Activated naive CD4-positive, alpha-beta T cell treated with anti-CD3 and anti-CD28 coated beads, Interleukin-2, amount 50 U/mL, for 72 hours (primary cell): ENCODE data around the gene JADE2. TPM values are rescaled to one million over a fixed set of nuclear protein-coding genes. Genes with fewer than 3 reads are reported as not detected.
"Not testable (repeated sequence)": the region's sequence is repeated elsewhere in the genome, so short reads cannot be mapped to it uniquely, and the experiment has no call there.

Experiments used
- ATAC-seq, 2 donors: fragments of 150-1000 bp; cut with Tn5 transposase; 2 replicates each; pipeline ENCODE4 v1.10.0; 2021; ENCODE audit warnings: mild to moderate bottlenecking in 2 of 2, moderate library complexity in 2 of 2
- DNase-seq, 2 donors: peaks; one replicate each; pipeline ENCODE4 v3.0.0; 2021 to 2022; ENCODE audit warnings: low spot score in 2 of 2
- H3K27ac Mint-ChIP-seq, 2 donors: one replicate each; pipeline ENCODE4 v1.8.0; 2022; ENCODE audit warnings: mild to moderate bottlenecking in 2 of 2, mixed read lengths in 2 of 2
- H3K36me3 Mint-ChIP-seq, 2 donors: one replicate each; pipeline ENCODE4 v1.8.0; 2022; ENCODE audit warnings: mixed read lengths in 2 of 2
- H3K9me3 Mint-ChIP-seq, 2 donors: one replicate each; pipeline ENCODE4 v1.8.0; 2022; ENCODE audit warnings: mixed read lengths in 2 of 2
- total RNA-seq, 2 donors: library from RNA; stranded (reverse); gene quantifications; one replicate each; pipeline ENCODE4 v1.2.3, GENCODE V29; 2022

JADE2 gene
- total RNA-seq, 2 donors from 2014 or later, result 73.4 to 80.8 TPM

DNA sequence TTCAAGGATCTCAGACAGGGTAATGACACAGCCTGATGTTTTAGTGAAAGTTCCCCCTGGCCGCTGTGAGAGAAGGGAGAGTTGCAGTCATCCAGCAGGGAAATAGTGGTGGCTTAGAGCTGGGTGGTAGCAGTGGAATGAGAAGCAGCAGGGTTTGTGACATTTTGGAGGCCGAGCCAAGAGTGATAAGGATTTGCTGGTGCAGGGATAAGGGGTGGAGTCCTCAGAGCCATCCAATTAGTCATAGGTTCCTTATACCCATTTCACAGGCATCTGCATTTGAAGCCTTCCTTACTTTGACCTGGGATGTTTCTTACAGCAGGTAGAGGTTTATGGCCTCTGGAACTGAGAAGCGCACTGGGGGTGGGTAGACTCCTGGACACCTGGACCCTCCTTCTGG lies 12.8 kb downstream of the JADE2 start:
- no peak for ATAC-seq
- DNase-seq, result no peak
- no peaks in the 10 kb centered on the region for H3K36me3 Mint-ChIP-seq
- no peaks in the 10 kb centered on the region for H3K9me3 Mint-ChIP-seq
- no peak overlapping the region for H3K27ac Mint-ChIP-seq

DNA sequence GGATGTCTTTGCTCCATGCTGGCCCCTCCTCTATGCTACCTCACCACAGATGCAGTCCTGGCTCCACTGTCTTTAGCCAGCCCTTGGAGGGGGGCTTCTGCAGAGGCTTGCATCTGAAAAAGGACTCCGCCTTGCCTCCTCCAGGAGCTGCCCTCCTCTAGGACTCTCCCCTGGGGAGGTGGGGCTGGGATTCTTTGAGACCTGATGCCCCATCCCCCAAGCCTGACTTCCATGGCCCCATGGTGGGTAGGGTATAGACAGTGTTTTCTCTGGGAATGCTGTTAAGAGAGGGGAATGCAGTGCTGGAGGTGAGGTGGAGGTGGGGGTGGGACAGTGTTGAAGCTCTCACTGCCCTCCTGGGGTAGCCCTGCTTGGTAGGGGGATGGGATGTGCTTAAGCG lies 14.3 kb downstream of the JADE2 start:
- H3K27ac Mint-ChIP-seq, result peak overlapping the region in 1 of 2 donors; percentile 77
- H3K36me3 Mint-ChIP-seq, result peaks cover 3% of the 10 kb centered on the region in 2 donors
- no peak for DNase-seq
- no peak for ATAC-seq
- no peaks in the 10 kb centered on the region for H3K9me3 Mint-ChIP-seq

DNA sequence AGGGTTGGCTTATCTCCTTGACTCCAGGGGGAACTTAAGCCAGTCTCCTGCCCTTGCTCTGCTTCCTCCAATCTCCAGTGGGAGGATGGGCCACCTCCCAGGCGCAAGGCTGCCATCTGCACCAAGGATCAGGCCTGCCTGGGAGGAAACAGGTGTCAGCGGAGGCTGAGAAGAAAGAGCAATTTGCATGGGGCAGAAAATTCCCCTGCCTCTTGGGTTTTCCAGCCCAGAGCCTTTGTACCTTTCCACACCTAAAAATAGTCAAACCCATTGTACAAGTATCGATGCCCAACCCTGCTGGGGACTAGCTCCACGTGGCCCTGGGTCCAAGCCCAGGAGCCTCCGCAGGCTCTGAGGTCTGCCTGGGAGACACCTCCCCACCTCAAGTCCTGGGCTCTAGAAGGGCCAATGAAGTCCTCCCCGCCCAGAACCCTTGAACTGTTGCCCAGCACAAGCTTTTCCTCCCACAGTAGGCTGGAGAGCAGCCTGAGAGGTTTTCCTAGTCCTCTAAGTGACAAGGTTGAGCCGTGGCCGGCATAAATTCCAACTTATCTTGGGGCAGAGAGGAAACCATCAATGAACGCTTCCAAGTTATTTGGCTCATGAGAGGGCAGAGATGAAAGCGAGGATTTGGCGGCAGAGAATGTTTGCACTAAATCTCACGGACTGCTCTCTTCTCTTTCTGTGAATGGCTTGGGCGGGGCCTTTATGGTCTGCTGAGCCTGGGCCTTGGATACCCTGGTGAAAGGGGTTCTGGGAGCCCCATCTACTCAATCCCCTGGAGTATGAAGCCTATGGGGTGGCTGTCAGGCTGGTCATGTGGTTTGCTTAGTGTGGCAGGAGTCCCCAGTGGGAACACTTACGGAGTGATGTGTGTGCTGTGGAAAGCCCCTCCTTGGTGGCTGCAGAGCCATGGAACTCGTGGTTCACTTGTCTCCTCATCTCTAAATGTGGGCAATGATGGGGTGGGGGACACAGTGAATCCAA lies 15.6 kb downstream of the JADE2 start:
- ATAC-seq (no peak), DNase-seq (no peak)
- Mint-ChIP-seq H3K9me3 (no peaks in the 10 kb centered on the region), H3K36me3 (peaks cover 12% of the 10 kb centered on the region in 2 donors), H3K27ac (peak overlapping the region in 1 of 2 donors; percentile 77)

GRCh38 chr5:134541736-134542376 lies 16.4 kb downstream of the JADE2 start:
- ATAC-seq (no peak), DNase-seq (peak in 1 of 2 donors; percentile 28)
- Mint-ChIP-seq H3K36me3 (peaks cover 12% of the 10 kb centered on the region in 2 donors), H3K9me3 (no peaks in the 10 kb centered on the region), H3K27ac (no peak overlapping the region)

DNA sequence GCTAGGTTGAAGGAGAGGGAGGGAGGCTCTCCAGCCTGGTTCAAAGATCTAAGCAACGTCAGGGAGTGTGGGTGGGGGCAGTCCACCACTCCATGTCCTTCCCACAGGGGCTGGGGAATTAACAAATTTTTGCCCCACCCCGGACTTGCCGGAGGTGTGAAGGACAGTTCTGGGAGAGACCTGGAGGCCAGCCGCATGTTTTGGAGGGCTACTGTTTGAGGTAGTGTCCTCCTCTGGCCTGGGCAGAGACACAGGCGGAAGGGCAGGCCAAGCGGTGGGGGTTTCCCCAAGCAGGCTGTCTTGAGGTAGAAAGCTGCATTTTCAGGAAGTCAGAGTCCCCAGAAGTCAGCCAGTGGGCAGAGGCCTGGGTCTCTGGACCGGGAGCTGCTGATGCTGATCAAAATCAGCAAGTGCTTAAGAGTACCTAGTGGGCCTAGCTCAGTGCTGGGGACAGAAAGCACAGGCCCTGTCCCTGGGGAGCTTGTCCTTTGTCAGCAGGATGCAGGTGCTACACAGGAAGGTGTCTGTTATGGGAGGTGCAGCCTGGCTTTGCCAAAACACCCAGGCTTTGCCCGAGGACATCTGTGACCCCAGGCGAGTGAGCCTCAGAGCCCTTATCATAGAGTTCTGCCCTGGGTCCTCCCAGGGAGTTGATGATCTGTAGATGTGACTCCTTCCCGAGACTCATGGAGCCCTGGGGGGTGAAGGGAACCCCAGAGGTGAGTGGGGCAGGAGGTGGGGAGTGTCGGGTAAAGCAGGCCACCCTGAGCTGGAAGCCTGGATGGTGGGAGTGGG lies 18.5 kb downstream of the JADE2 start:
- DNase-seq, result peak; percentile 43 to 80
- Mint-ChIP-seq H3K27ac (peak overlapping the region; percentile 90 to 97), H3K9me3 (no peaks in the 10 kb centered on the region), H3K36me3 (peaks cover 17 to 26% of the 10 kb centered on the region in 2 donors)
- ATAC-seq, result peak; percentile 78 to 87

DNA sequence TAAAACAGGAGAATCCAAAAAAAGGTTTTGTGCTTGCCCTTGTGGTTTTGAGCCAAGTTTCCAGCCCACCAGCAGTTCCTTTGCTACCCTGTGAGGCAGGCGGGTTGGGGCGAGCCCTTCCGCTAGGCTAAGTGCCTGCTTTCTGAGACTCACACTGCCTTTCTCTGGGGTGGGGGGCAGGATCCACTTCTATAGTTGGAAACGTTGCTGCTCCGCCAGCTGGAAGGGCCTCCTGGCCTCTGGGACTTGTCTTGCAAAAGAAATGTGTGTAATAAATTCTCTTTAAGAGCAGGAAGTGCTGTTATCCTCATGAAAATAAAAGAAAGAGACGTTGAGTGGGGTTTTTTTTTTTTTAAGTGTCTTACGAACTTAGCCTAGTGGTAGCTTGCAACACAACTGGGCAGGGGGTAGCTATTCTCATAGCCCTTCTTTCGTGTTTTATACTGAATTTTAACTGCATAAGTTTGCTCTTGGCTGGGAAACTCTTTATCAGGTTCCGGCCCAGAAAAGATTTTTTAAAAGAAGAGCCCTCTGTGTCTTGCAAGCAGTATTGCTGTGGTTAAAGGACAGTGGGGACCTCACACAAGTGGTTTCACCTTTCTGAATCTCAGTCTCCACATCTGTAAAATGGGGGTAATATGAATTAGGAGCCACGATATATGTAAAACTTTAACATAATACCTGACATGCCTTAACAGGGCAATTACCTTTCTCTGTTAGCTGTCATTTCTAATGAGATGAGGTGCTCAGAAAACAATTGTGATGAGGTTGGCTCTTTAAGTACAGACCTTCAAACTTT lies 19.8 kb downstream of the JADE2 start:
- peak in 1 of 2 donors; percentile 24 for DNase-seq
- ATAC-seq, result peak in 1 of 2 donors; percentile 52
- peak overlapping the region; percentile 90 to 97 for H3K27ac Mint-ChIP-seq
- no peaks in the 10 kb centered on the region for H3K9me3 Mint-ChIP-seq
- peaks cover 17 to 27% of the 10 kb centered on the region in 2 donors for H3K36me3 Mint-ChIP-seq

GRCh38 chr5:134547066-134547465 lies 21.6 kb downstream of the JADE2 start:
- Mint-ChIP-seq H3K36me3 (peaks cover 23 to 33% of the 10 kb centered on the region in 2 donors), H3K27ac (peak overlapping the region; percentile 42 to 65)

DNA sequence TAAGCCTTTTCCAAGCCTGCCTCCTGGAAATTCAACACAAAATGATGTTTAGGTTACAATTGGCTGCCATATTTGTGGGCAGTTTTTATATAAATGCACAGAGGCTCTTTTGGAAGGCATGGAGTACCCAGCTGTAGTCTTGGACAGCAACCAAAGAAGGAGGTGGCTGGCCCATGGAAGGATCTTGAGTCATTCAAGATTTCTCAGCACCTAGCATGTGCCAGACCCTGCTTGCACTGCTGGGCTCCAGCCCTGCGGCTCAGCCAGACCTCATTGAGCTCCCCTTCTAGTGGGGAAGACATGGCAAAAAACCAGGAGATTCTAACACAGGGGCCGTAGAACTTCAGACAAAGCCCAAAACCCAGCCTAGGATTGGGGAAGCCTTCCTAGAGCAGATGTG lies 22.1 kb downstream of the JADE2 start:
- Mint-ChIP-seq H3K36me3 (peaks cover 24 to 33% of the 10 kb centered on the region in 2 donors), H3K27ac (peak overlapping the region; percentile 70 to 82), H3K9me3 (no peaks in the 10 kb centered on the region)
- ATAC-seq, result no peak
- no peak for DNase-seq

More at GRCh38 chr5:134547066-134547465, 21.6 kb downstream of the JADE2 start:
- DNase-seq, result no peak
- no peaks in the 10 kb centered on the region for H3K9me3 Mint-ChIP-seq
- ATAC-seq, result no peak

- H3K36me3 Mint-ChIP-seq, result peaks cover 24 to 33% of the 10 kb centered on the region in 2 donors
- peak overlapping the region; percentile 70 to 82 for H3K27ac Mint-ChIP-seq
- DNase-seq, result no peak
Observed at GRCh38 chr5:134547999-134548658, 22.7 kb downstream of the JADE2 start.

GRCh38 chr5:134549714-134550113 lies 24.2 kb downstream of the JADE2 start:
- H3K27ac Mint-ChIP-seq, result peak overlapping the region; percentile 56 to 77
- DNase-seq (no peak), ATAC-seq (peak in 1 of 2 donors; percentile 61)

More at GRCh38 chr5:134547999-134548658, 22.7 kb downstream of the JADE2 start:
- H3K9me3 Mint-ChIP-seq, result no peaks in the 10 kb centered on the region
- ATAC-seq, result no peak

DNA sequence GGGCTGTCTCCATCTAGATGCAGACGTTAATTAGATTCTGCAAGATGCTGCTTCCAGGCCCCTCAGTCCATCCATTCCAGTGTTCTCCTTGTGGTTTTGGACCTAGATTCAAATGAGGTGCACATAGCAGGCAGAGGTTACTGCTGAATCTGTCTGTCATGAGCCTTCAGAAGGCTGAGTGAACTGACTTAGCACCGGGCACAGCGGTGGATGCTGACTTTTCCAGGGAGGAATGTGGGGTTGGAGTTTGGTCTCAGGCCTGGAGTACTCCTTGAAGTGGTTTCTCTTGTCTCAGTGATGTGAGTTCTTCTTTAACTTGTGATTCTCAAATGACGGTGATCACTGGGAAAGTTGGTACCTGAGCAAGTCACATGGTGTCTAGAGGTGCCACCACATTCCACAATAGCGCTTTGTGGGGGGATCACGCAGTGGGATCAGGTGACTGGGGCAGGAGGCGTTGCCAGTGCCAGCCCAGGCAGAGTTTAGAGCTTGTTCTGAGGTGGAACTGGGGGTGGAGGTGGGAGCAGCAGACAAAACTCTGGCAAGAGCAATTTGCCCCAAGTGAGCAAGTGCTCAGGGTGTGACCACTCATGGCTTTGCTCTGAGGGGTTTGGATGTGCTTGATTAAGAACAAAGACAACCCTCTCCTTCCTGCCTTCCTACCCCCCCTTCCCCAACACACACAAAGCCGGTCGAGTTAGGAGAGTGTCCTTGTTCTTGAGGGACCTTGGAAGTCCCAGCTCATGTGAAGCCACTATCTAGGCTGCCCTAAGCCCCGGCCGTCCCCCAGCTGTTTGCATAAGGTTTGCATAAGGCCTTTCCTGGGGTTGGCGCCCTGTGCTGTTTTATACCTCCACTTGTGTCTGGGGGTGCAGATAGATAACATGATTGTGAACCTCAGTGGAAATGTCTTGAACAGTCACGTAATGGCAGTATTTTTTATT lies 25.1 kb downstream of the JADE2 start:
- Mint-ChIP-seq H3K27ac (peak overlapping the region in 1 of 2 donors; percentile 73), H3K36me3 (peaks cover 13 to 27% of the 10 kb centered on the region in 2 donors), H3K9me3 (no peaks in the 10 kb centered on the region)
- DNase-seq, result no peak
- ATAC-seq, result no peak

More at GRCh38 chr5:134549714-134550113, 24.2 kb downstream of the JADE2 start:
- Mint-ChIP-seq H3K36me3 (peaks cover 21 to 31% of the 10 kb centered on the region in 2 donors), H3K9me3 (no peaks in the 10 kb centered on the region)

DNA sequence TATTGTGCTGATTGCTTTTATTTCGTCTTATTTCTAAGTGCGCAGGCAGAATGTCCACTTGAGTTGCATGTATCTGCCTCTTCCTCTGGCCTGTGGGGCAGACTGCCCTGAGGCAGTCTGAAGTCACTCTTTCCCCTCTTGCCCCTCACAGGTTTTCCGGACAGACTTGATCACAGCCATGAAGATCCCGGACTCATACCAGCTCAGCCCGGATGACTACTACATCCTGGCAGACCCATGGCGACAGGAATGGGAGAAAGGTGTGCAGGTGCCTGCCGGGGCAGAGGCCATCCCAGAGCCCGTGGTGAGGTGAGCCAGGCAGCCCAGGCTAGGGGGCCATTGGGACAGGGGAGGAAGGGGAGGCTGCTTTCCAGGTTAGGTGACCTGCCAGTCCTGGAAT lies 26.4 kb downstream of the JADE2 start:
- Mint-ChIP-seq H3K27ac (peak overlapping the region; percentile 33 to 78), H3K9me3 (peaks cover 2 to 3% of the 10 kb centered on the region in 2 donors), H3K36me3 (peaks cover 23 to 38% of the 10 kb centered on the region in 2 donors)
- ATAC-seq (no peak), DNase-seq (no peak)

GRCh38 chr5:134552301-134552700 lies 26.8 kb downstream of the JADE2 start:
- ATAC-seq, result no peak
- Mint-ChIP-seq H3K27ac (peak overlapping the region in 1 of 2 donors; percentile 33), H3K9me3 (peaks cover 4% of the 10 kb centered on the region in 2 donors), H3K36me3 (peaks cover 26 to 41% of the 10 kb centered on the region in 2 donors)
- no peak for DNase-seq

GRCh38 chr5:134552716-134553115 lies 27.2 kb downstream of the JADE2 start:
- ATAC-seq, H3K9me3 Mint-ChIP-seq, H3K27ac Mint-ChIP-seq, DNase-seq: not testable (repeated sequence)
- peaks cover 24 to 39% of the 10 kb centered on the region in 2 donors for H3K36me3 Mint-ChIP-seq
